NCI-H1694 treated with DMSO at 0.1 percent for 48 hours (cell line): ENCODE data around the gene IFT27.

Source experiments
- DNase-seq: peaks from one replicate; lab custom pipeline; 2025; lab: John Stamatoyannopoulos, UW

IFT27 gene

GRCh38 chr22:36724836-36725235 lies 51.1 kb downstream of the IFT27 start:
- no peak for DNase-seq

- DNase-seq = no peak
These were observed 53.9 kb downstream of the IFT27 start for GRCh38 chr22:36722055-36722454.

- no peak for DNase-seq
These were observed 60.3 kb downstream of the IFT27 start for GRCh38 chr22:36715647-36716046.

GRCh38 chr22:36714110-36714509 lies 61.8 kb downstream of the IFT27 start:
- DNase-seq = no peak

- DNase-seq = no peak
These were observed 62.5 kb downstream of the IFT27 start for GRCh38 chr22:36713436-36713835.
